A549 (cell line): ENCODE measurements around the gene TAS2R30. TPM values are rescaled to one million over a fixed set of nuclear protein-coding genes. Genes with fewer than 3 reads are reported as not detected.

Experiments
- ATAC-seq, 2 experiments: fragments of 200-7000 bp in 1 of 2; fragments of >200 bp in 1 of 2; cut with Nextera tagmentation in 1 of 2; cut with Tn5 transposase in 1 of 2; 3 replicates each; pipeline versions ENCODE4 v1.8.0 to v1.9.1; 2018 to 2020; ENCODE audit warnings: mild to moderate bottlenecking in 1 of 2, moderate library complexity in 1 of 2
- CTCF ChIA-PET: fragments of 300-600 bp; sonication (Branson Sonifier 250); formaldehyde crosslinking; extraction: SDS; loops from one replicate; lab custom pipeline; 2021; ENCODE audit warnings: antibody characterized with exemption, inconsistent platforms; lab: Yijun Ruan, JAX
- POLR2A ChIA-PET: fragments of 350-600 bp; formaldehyde crosslinking; extraction: SDS; loops from one replicate; lab custom pipeline; 2021; ENCODE audit warnings: antibody characterized with exemption, inconsistent platforms; lab: Yijun Ruan, JAX
- DNase-seq, 2 experiments: peaks; one replicate each; pipeline versions ENCODE4 v3.0.0 to v3.0.0-alpha.2; 2011 to 2016; ENCODE audit warnings: low read depth in 1 of 2, low spot score in 1 of 2
- FAIRE-seq: peaks from 2 replicates; lab custom pipeline; 2011; peaks lifted over from hg19 to GRCh38; lab: Jason Lieb, UNC
- H3K27ac ChIP-seq, 2 experiments: fragments of >200 bp; sonication (Bioruptor Twin); formaldehyde crosslinking; 3 replicates each; pipeline ENCODE4 v1.5.1; 2016 to 2017
- H3K4me1 ChIP-seq: fragments of >200 bp; sonication (Bioruptor Twin); formaldehyde crosslinking; 3 replicates; pipeline ENCODE4 v1.6.1; 2016
- H3K4me2 ChIP-seq: fragments of >200 bp; sonication (Bioruptor Twin); formaldehyde crosslinking; 3 replicates; pipeline ENCODE4 v1.6.1; 2016
- H3K4me3 ChIP-seq: fragments of >200 bp; sonication (Bioruptor Twin); formaldehyde crosslinking; 3 replicates; pipeline ENCODE4 v1.5.1; 2016
- H3K9me3 ChIP-seq: fragments of >200 bp; sonication (Bioruptor Twin); formaldehyde crosslinking; 3 replicates; pipeline ENCODE4 v1.6.1; 2016
- CHD2 ChIP-seq: fragments of 150-350 bp; IDR thresholded peaks from 2 replicates; pipeline ENCODE4 v1.6.1; 2014; ENCODE audit warnings: low read length; ENCODE audit not compliant: partially characterized antibody
- CHD4 ChIP-seq: fragments of 200-600 bp; sonication (generic); IDR thresholded peaks from 2 replicates; pipeline ENCODE4 v1.6.1; 2016; ENCODE audit warnings: antibody characterized with exemption, mild to moderate bottlenecking, borderline replicate concordance
- EHMT2 ChIP-seq: fragments of 200-600 bp; sonication (generic); IDR thresholded peaks from 2 replicates; pipeline ENCODE4 v1.6.1; 2016; ENCODE audit warnings: antibody characterized with exemption, low read depth, mild to moderate bottlenecking, moderate library complexity
- ESRRA ChIP-seq: fragments of 150-350 bp; IDR thresholded peaks from 2 replicates; pipeline ENCODE4 v1.6.1; 2014; ENCODE audit warnings: mild to moderate bottlenecking, low read length, borderline replicate concordance
- FOSB ChIP-seq: fragments of 250-450 bp; sonication (Bioruptor Pico); IDR thresholded peaks from 2 replicates; pipeline ENCODE4 v1.5.0; 2020; ENCODE audit warnings: mild to moderate bottlenecking, moderate library complexity
- HDAC2 ChIP-seq: fragments of 200-600 bp; sonication (generic); IDR thresholded peaks from 2 replicates; pipeline ENCODE4 v1.6.1; 2016
- HOXA7 ChIP-seq: fragments of 250-450 bp; sonication (Bioruptor Pico); IDR thresholded peaks from 2 replicates; pipeline ENCODE4 v1.5.0; 2020; ENCODE audit warnings: mild to moderate bottlenecking, moderate library complexity
- JUN ChIP-seq, 2 experiments: fragments of >200 bp; sonication (Bioruptor Twin); formaldehyde crosslinking; IDR thresholded peaks; 2 replicates in 1 of 2; 3 replicates in 1 of 2; pipeline ENCODE4 v1.6.1; 2016 to 2017
- MYC ChIP-seq: IDR thresholded peaks from 2 replicates; pipeline ENCODE4 v1.6.1; 2012; ENCODE audit warnings: mild to moderate bottlenecking, inconsistent platforms, low read length, improper control_type of control experiment, borderline replicate concordance
- NPAS2 ChIP-seq: fragments of 250-450 bp; sonication (Bioruptor Pico); IDR thresholded peaks from 2 replicates; pipeline ENCODE4 v1.8.0; 2022; ENCODE audit warnings: mild to moderate bottlenecking, moderate library complexity, borderline replicate concordance
- PHF8 ChIP-seq: fragments of 200-600 bp; sonication (generic); IDR thresholded peaks from 2 replicates; pipeline ENCODE4 v1.6.1; 2016; ENCODE audit warnings: low read depth, mild to moderate bottlenecking, antibody characterized with exemption, moderate library complexity, borderline replicate concordance
- POLR2AphosphoS2 ChIP-seq: conservative IDR thresholded peaks from 2 replicates; pipeline ENCODE4 v1.6.1; 2012; ENCODE audit warnings: low read length, improper control_type of control experiment, inconsistent platforms
- RARB ChIP-seq: fragments of 250-450 bp; sonication (Bioruptor Pico); IDR thresholded peaks from 2 replicates; pipeline ENCODE4 v1.8.0; 2021; ENCODE audit warnings: mild to moderate bottlenecking, moderate library complexity
- RFX5 ChIP-seq: fragments of 450-650 bp; IDR thresholded peaks from 2 replicates; pipeline ENCODE4 v1.7.1; 2014; ENCODE audit warnings: antibody characterized with exemption, mild to moderate bottlenecking, moderate library complexity
- SREBF2 ChIP-seq: fragments of 450-650 bp; IDR thresholded peaks from 2 replicates; pipeline ENCODE4 v1.6.1; 2014; ENCODE audit warnings: mild to moderate bottlenecking, moderate library complexity
- USF2 ChIP-seq: fragments of 450-650 bp; IDR thresholded peaks from 2 replicates; pipeline ENCODE4 v1.6.1; 2014; ENCODE audit warnings: antibody characterized with exemption
- ZFP36 ChIP-seq: fragments of 450-650 bp; IDR thresholded peaks from 2 replicates; pipeline ENCODE4 v1.6.1; 2014; ENCODE audit warnings: borderline replicate concordance; ENCODE audit not compliant: partially characterized antibody
- WGBS: methylation state at CpG from one replicate; pipeline ENCODE4 v1.1.6; 2017; ENCODE audit errors: missing lambda C conversion rate; 5-methylcytosine and 5-hydroxymethylcytosine counted together
- polyA plus RNA-seq, 4 experiments: library from polyadenylated mRNA; depleted of rRNA in 3 of 4; stranded (reverse); fragments of >200 nt; fragmentation: RNase III in 1 of 4; extraction: RNeasy Plus Mini Kit Qiagen cat#74134 plus additional on column Dnase treatment in 1 of 4; gene quantifications; 2 replicates in 3 of 4; 3 replicates in 1 of 4; pipeline ENCODE4 v1.2.3, GENCODE V29; 2011 to 2017
- TF ChIP-seq, protein P1 (sequence below): IDR thresholded peaks from 2 replicates; pipeline ENCODE4 v1.6.1; 2012
- TF ChIP-seq, protein P2 (sequence below): fragments of >200 bp; sonication (Bioruptor Twin); formaldehyde crosslinking; IDR thresholded peaks from 3 replicates; pipeline ENCODE4 v1.5.1; 2016
- TF ChIP-seq, protein P3 (sequence below): fragments of 200-600 bp; sonication (generic); IDR thresholded peaks from 2 replicates; pipeline ENCODE4 v1.6.1; 2016; ENCODE audit warnings: antibody characterized with exemption, mild to moderate bottlenecking, moderate library complexity

The TAS2R30 gene
- polyA plus RNA-seq, 2 of the 4 experiments (the other 2 are of a cell fraction), result 0.26 TPM; not detected in 1

DNA sequence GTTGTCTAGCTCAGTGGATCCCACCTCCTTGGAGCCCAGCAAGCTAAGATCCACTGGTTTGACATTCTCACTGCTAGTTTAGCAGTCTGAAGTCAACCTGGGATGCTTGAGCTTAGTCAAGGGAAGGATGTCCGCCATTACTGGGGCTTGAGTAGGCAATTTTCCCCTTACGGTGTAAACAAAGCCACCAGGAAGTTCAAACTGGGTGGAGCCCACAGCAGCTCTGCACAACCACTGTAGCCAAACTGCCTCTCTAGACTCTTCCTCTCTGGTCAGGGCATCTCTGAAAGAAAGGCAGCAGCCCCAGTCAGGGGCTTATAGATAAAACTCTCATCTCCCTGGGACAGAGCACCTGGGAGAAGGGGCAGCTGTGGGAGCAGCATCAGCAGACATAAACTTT is 25.6 kb downstream of the TAS2R30 start (continued):
- TF ChIP-seq USF2 (no peak), PHF8 (no peak), EHMT2 (no peak)

DNA sequence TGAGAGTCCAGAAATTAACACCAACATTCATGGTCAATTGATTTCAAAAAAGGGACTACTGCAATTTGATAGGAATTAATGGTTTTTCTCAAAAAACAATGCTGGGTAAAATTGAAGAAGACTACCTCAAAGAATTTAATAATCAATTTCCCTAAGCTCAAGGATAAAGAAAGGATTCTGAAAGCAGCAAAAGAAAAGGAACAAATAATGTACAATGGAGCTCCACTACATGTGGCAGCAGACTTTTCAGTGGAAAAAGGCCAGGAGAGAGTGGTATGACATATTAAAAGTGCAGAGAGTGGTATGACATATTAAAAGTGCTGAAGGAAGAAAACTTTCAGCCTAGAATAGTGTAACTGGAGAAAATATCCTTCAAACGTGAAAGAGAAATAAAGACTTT is 26.7 kb downstream of the TAS2R30 start:
- DNase-seq (no peak), FAIRE-seq (peak; percentile 76), ATAC-seq (no peak)
- Histone ChIP-seq H3K27ac (no peak overlapping the region), H3K9me3 (peaks cover 17% of the 10 kb centered on the region; the same call in 2 of the 3 replicates), H3K4me2 (no peak overlapping the region), H3K4me3 (no peak overlapping the region), H3K4me1 (peaks cover 6% of the 10 kb centered on the region; the same call in 2 of the 3 replicates)
- ChIA-PET POLR2A (interaction anchor here (0.7 kb wide), 1 partner anchor 64 kb away, joined by 3 read pairs; no protein-coding TSS in a partner anchor), CTCF (interaction anchor here (0.7 kb wide), 1 partner anchor 868 kb away, joined by 3 read pairs; no protein-coding TSS in a partner anchor)
- WGBS, result 77% methylated on average over 1 of the region's 1 CpG
- TF ChIP-seq FOSB (CRISPR knock-in tag) (no peak), CHD2 (no peak), MYC (no peak), ESRRA (no peak), RFX5 (no peak), HDAC2 (no peak), SREBF2 (no peak), CHD4 (no peak), EHMT2 (no peak), NPAS2 (CRISPR knock-in tag) (no peak), USF2 (no peak), JUN (IDR thresholded peaks at IDR 0.05) (no peak), HOXA7 (no peak), ZFP36 (no peak), RARB (CRISPR knock-in tag) (no peak), POLR2AphosphoS2 (no peak)
- TF ChIP-seq, protein P1, sequence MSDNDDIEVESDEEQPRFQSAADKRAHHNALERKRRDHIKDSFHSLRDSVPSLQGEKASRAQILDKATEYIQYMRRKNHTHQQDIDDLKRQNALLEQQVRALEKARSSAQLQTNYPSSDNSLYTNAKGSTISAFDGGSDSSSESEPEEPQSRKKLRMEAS, result no peak
- TF ChIP-seq, protein P2, sequence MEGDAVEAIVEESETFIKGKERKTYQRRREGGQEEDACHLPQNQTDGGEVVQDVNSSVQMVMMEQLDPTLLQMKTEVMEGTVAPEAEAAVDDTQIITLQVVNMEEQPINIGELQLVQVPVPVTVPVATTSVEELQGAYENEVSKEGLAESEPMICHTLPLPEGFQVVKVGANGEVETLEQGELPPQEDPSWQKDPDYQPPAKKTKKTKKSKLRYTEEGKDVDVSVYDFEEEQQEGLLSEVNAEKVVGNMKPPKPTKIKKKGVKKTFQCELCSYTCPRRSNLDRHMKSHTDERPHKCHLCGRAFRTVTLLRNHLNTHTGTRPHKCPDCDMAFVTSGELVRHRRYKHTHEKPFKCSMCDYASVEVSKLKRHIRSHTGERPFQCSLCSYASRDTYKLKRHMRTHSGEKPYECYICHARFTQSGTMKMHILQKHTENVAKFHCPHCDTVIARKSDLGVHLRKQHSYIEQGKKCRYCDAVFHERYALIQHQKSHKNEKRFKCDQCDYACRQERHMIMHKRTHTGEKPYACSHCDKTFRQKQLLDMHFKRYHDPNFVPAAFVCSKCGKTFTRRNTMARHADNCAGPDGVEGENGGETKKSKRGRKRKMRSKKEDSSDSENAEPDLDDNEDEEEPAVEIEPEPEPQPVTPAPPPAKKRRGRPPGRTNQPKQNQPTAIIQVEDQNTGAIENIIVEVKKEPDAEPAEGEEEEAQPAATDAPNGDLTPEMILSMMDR, result no peak
- TF ChIP-seq, protein P3, sequence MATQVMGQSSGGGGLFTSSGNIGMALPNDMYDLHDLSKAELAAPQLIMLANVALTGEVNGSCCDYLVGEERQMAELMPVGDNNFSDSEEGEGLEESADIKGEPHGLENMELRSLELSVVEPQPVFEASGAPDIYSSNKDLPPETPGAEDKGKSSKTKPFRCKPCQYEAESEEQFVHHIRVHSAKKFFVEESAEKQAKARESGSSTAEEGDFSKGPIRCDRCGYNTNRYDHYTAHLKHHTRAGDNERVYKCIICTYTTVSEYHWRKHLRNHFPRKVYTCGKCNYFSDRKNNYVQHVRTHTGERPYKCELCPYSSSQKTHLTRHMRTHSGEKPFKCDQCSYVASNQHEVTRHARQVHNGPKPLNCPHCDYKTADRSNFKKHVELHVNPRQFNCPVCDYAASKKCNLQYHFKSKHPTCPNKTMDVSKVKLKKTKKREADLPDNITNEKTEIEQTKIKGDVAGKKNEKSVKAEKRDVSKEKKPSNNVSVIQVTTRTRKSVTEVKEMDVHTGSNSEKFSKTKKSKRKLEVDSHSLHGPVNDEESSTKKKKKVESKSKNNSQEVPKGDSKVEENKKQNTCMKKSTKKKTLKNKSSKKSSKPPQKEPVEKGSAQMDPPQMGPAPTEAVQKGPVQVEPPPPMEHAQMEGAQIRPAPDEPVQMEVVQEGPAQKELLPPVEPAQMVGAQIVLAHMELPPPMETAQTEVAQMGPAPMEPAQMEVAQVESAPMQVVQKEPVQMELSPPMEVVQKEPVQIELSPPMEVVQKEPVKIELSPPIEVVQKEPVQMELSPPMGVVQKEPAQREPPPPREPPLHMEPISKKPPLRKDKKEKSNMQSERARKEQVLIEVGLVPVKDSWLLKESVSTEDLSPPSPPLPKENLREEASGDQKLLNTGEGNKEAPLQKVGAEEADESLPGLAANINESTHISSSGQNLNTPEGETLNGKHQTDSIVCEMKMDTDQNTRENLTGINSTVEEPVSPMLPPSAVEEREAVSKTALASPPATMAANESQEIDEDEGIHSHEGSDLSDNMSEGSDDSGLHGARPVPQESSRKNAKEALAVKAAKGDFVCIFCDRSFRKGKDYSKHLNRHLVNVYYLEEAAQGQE, result no peak
